ENCODE data around the gene ZHX3.
A peak's percentile ranks its signal among the peaks of the same experiment; 100 is the strongest.

Gene ZHX3

DNA sequence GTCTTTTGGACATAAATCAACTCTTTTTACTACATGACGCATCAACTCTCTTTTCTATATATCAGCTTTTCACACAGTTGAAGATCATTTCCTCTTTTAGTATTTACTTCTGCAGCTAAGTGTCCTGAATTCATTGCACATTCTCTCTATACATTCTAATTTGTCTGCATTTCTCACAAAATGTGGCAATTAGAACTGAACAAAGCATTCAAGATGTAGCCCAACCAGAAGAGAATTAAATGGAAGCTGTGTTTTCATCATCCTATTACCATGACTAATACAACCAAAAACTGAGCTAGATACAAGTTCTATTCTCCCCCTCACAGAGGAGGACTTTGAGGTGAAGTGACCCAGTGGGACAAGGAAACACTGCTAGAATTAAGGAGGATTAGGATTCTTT lies 93.2 kb downstream of the ZHX3 start:
- no peak for TF ChIP-seq CTCF (IDR thresholded peaks at IDR 0.05; ENCODE audit: insufficient read depth, low read depth, low read length, missing control alignments)
- DNase-seq (ENCODE audit: low read depth): no peak
- H3K4me3 ChIP-seq (ENCODE audit: low read length): no peak overlapping the region

GRCh38 chr20:41223112-41223511 lies 94.4 kb downstream of the ZHX3 start:
- DNase-seq (ENCODE audit: low read depth): peak; percentile 51
- no peak for TF ChIP-seq CTCF (IDR thresholded peaks at IDR 0.05; ENCODE audit: insufficient read depth, low read depth, low read length, missing control alignments)
- H3K4me3 ChIP-seq (ENCODE audit: low read length): no peak overlapping the region

- no peak overlapping the region for H3K4me3 ChIP-seq (ENCODE audit: low read length)
- TF ChIP-seq CTCF (IDR thresholded peaks at IDR 0.05; ENCODE audit: insufficient read depth, low read depth, low read length, missing control alignments): no peak
- DNase-seq (ENCODE audit: low read depth): no peak
Observed at GRCh38 chr20:41222703-41223102, 94.8 kb downstream of the ZHX3 start.

DNA sequence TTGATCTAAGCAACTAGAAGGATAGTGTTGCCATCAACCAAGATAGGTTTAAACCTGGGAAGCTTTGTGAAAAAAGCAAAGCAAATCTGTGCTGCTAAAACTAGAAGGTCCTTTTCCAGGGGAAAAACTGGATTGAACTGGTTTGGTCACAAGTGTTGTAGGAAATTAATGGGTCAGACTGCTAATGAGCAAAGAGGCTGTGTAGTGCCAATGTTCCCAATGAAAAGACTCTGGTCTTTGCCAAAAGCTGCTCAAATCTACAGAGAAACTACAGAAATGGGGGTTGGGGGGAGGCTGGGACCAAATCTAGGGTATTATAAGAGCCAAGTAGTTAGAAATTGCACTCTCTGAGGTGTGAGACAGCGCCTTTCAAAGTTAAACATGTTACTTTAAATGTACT lies 95.2 kb downstream of the ZHX3 start:
- DNase-seq (ENCODE audit: low read depth): no peak
- no peak overlapping the region for H3K4me3 ChIP-seq (ENCODE audit: low read length)
- no peak for TF ChIP-seq CTCF (IDR thresholded peaks at IDR 0.05; ENCODE audit: insufficient read depth, low read depth, low read length, missing control alignments)

DNA sequence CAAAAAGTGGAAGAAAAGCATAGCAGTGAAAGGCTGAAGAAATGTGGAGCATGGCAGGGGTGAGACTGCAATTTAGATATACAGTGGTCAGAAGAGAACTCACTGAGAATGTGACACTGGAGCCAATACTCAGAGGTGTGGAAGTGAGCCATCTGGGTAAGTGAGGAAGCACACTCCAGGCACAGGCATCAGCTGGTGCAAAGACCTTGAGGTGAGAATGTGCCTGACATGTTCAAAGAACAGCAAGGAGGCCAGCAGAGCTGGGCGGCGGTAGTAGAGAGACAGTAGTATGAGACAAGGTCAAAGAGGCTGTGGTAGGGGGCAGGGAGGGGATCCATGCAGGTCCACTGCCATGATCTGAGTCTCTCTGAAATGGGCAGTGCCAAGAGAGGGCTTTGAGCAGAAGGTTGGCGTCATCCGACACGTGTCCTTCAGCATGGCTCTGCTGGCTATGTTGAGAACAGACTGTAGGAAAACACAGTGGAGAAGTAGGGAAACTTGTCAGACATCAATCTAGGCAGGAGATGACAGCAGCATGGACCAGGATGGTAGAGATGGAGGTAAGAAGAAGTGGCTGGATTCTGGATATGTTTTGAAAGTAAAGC lies 95.8 kb downstream of the ZHX3 start:
- DNase-seq (ENCODE audit: low read depth): no peak
- no peak for TF ChIP-seq CTCF (IDR thresholded peaks at IDR 0.05; ENCODE audit: insufficient read depth, low read depth, low read length, missing control alignments)
- H3K4me3 ChIP-seq (ENCODE audit: low read length): no peak overlapping the region

DNA sequence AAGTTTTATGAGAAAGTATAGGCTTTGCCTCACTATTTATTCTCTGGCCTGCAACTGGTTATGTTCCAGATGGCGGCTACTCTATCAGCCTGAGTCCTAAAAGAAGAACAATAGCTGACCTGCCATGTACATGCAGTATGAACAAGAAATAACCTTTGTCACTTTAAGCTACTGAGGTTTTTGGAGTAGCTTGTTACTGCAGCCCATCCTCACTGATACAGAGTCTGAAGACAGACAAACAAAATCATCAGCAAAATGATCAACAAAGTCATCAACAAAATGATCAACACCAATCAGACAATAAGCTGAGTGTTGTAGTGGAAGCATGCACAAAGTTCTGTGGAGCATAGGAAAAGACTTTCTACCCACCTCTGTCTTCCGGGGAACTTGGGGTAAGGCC lies 97.7 kb downstream of the ZHX3 start:
- DNase-seq (ENCODE audit: low read depth): no peak
- no peak overlapping the region for H3K4me3 ChIP-seq (ENCODE audit: low read length)
- TF ChIP-seq CTCF (IDR thresholded peaks at IDR 0.05; ENCODE audit: insufficient read depth, low read depth, low read length, missing control alignments): no peak

DNA sequence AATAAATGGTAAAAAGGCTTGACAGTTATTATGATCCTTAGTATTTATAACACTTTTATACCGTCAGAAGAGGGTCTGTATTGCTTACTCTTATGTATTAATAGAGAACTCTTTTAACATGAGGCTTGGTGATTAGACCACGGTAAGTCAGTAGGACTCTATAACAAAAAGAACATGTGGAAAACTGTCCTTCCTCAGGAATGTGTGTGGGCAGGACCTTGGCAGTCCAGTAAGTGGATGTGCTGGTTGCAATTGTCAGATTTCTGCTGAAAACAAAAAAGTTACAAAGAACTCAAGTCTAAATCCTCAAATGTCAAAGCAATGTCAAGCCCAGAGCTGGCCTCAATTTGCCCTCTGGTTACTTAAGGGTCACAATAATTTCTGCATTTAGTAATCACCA lies 99.1 kb downstream of the ZHX3 start:
- peak; percentile 33 for DNase-seq (ENCODE audit: low read depth)
- no peak for TF ChIP-seq CTCF (IDR thresholded peaks at IDR 0.05; ENCODE audit: insufficient read depth, low read depth, low read length, missing control alignments)
- no peak overlapping the region for H3K4me3 ChIP-seq (ENCODE audit: low read length)

All from epithelial cell of esophagus (primary cell).